Activated CD8-positive, alpha-beta T cell treated with anti-CD3 and anti-CD28 coated beads, Interleukin-2, amount 10 ng/mL, durations not matched to agents 7 days and 5 days (primary cell): ENCODE measurements around the gene SYT5. TPM values are rescaled to one million over a fixed set of nuclear protein-coding genes. Genes with fewer than 3 reads are reported as not detected.
"Not testable (repeated sequence)": the region's sequence is repeated elsewhere in the genome, so short reads cannot be mapped to it uniquely, and the experiment has no call there.

ENCODE experiments used
- ATAC-seq: fragments of 150-1000 bp; cut with Tn5 transposase; one replicate; pipeline ENCODE4 v1.10.0; 2021; ENCODE audit warnings: moderate library complexity
- CTCF ChIA-PET: fragments of 350-600 bp; sonication (Branson Sonifier 250); formaldehyde crosslinking; loops from one replicate; lab custom pipeline; 2021; ENCODE audit warnings: antibody characterized with exemption; lab: Charles Lee
- POLR2A ChIA-PET: fragments of 350-600 bp; sonication (Branson Sonifier 250); formaldehyde crosslinking; loops from one replicate; lab custom pipeline; 2021; ENCODE audit warnings: antibody characterized with exemption; lab: Charles Lee
- DNase-seq: peaks from one replicate; pipeline ENCODE4 v3.0.0-alpha.2; 2020
- H3K27ac Mint-ChIP-seq: one replicate; pipeline ENCODE4 v1.8.0; 2021; ENCODE audit warnings: mild to moderate bottlenecking, mixed read lengths
- H3K27me3 Mint-ChIP-seq: one replicate; pipeline ENCODE4 v1.8.0; 2021; ENCODE audit warnings: low read depth, mixed read lengths
- H3K36me3 Mint-ChIP-seq: one replicate; pipeline ENCODE4 v1.8.0; 2021; ENCODE audit warnings: low read depth, mixed read lengths
- H3K4me1 Mint-ChIP-seq: one replicate; pipeline ENCODE4 v1.8.0; 2021; ENCODE audit warnings: low read depth, mixed read lengths
- H3K4me3 Mint-ChIP-seq: one replicate; pipeline ENCODE4 v1.8.0; 2021; ENCODE audit warnings: mild to moderate bottlenecking, mixed read lengths
- H3K9me3 Mint-ChIP-seq: one replicate; pipeline ENCODE4 v1.8.0; 2022; ENCODE audit warnings: mixed read lengths; ENCODE audit not compliant: insufficient read depth
- total RNA-seq, 2 experiments: library from RNA; stranded (reverse); gene quantifications; one replicate each; pipeline ENCODE4 v1.2.3, GENCODE V29; 2021

The SYT5 gene
- total RNA-seq, 2 experiments from 2014 or later: 0.47 to 1.3 TPM

GRCh38 chr19:55224038-55224665, 44.1 kb upstream of the SYT5 start:
- ChIA-PET CTCF (no interaction called here), POLR2A (no interaction called here)
- ATAC-seq: no peak
- H3K36me3 Mint-ChIP-seq: peaks cover 47% of the 10 kb centered on the region
- no peak for DNase-seq
- H3K4me3 Mint-ChIP-seq: no peak overlapping the region
- peaks cover 7% of the 10 kb centered on the region for H3K9me3 Mint-ChIP-seq
- no peaks in the 10 kb centered on the region for H3K27me3 Mint-ChIP-seq
- H3K27ac Mint-ChIP-seq: no peak overlapping the region
- H3K4me1 Mint-ChIP-seq: no peaks in the 10 kb centered on the region

GRCh38 chr19:55223291-55224037, 43.4 kb upstream of the SYT5 start:
- no peak overlapping the region for H3K4me3 Mint-ChIP-seq
- peaks cover 42% of the 10 kb centered on the region for H3K36me3 Mint-ChIP-seq
- H3K9me3 Mint-ChIP-seq: peaks cover 7% of the 10 kb centered on the region
- POLR2A ChIA-PET: no interaction called here
- H3K4me1 Mint-ChIP-seq: no peaks in the 10 kb centered on the region
- no peak for DNase-seq
- H3K27me3 Mint-ChIP-seq: no peaks in the 10 kb centered on the region
- H3K27ac Mint-ChIP-seq: peak overlapping the region; percentile 70
- ATAC-seq: peak; percentile 12
- CTCF ChIA-PET: no interaction called here

GRCh38 chr19:55220525-55220924, 40.4 kb upstream of the SYT5 start:
- peaks cover 7% of the 10 kb centered on the region for H3K9me3 Mint-ChIP-seq
- peaks cover 15% of the 10 kb centered on the region for H3K4me1 Mint-ChIP-seq
- peaks cover 27% of the 10 kb centered on the region for H3K36me3 Mint-ChIP-seq
- no peak overlapping the region for H3K27ac Mint-ChIP-seq
- no peak for DNase-seq
- CTCF ChIA-PET: no interaction called here
- no peak overlapping the region for H3K4me3 Mint-ChIP-seq
- no peak for ATAC-seq
- peaks cover 14% of the 10 kb centered on the region for H3K27me3 Mint-ChIP-seq
- POLR2A ChIA-PET: no interaction called here

GRCh38 chr19:55216461-55217198, 36.5 kb upstream of the SYT5 start:
- DNase-seq (peak; percentile 64), ATAC-seq (peak; percentile 68)
- peaks cover 16% of the 10 kb centered on the region for H3K9me3 Mint-ChIP-seq
- peaks cover 15% of the 10 kb centered on the region for H3K4me1 Mint-ChIP-seq
- ChIA-PET POLR2A (interaction anchor here (1.0 kb wide), 1 partner anchor 42 kb away, joined by 3 read pairs; the partner anchor contains the start of gene PPP6R1), CTCF (no interaction called here)
- peaks cover 16% of the 10 kb centered on the region for H3K27me3 Mint-ChIP-seq
- H3K27ac Mint-ChIP-seq: no peak overlapping the region
- peak overlapping the region; percentile 34 for H3K4me3 Mint-ChIP-seq
- H3K36me3 Mint-ChIP-seq: peaks cover 17% of the 10 kb centered on the region

GRCh38 chr19:55213547-55213946, 33.5 kb upstream of the SYT5 start:
- POLR2A ChIA-PET: no interaction called here
- no peak for DNase-seq
- H3K36me3 Mint-ChIP-seq: peaks cover 4% of the 10 kb centered on the region

GRCh38 chr19:55212447-55212846, 32.4 kb upstream of the SYT5 start:
- POLR2A ChIA-PET: no interaction called here
- Mint-ChIP-seq H3K27me3 (peaks cover 12% of the 10 kb centered on the region), H3K36me3 (peaks cover 4% of the 10 kb centered on the region), H3K9me3 (peaks cover 8% of the 10 kb centered on the region), H3K4me3 (no peak overlapping the region), H3K4me1 (peaks cover 11% of the 10 kb centered on the region), H3K27ac (no peak overlapping the region)
- ATAC-seq: no peak
- CTCF ChIA-PET: no interaction called here
- peak; percentile 62 for DNase-seq

More at GRCh38 chr19:55213547-55213946, 33.5 kb upstream of the SYT5 start:
- CTCF ChIA-PET: no interaction called here
- H3K27ac Mint-ChIP-seq: no peak overlapping the region
- H3K4me1 Mint-ChIP-seq: peaks cover 15% of the 10 kb centered on the region
- ATAC-seq: no peak
- peaks cover 16% of the 10 kb centered on the region for H3K27me3 Mint-ChIP-seq
- H3K9me3 Mint-ChIP-seq: peaks cover 8% of the 10 kb centered on the region
- H3K4me3 Mint-ChIP-seq: no peak overlapping the region

GRCh38 chr19:55209693-55210472, 29.8 kb upstream of the SYT5 start:
- Mint-ChIP-seq H3K4me3 (no peak overlapping the region), H3K27me3 (peaks cover 8% of the 10 kb centered on the region), H3K9me3 (peaks cover 8% of the 10 kb centered on the region), H3K27ac (no peak overlapping the region), H3K36me3 (peaks cover 4% of the 10 kb centered on the region), H3K4me1 (peaks cover 4% of the 10 kb centered on the region)
- no peak for ATAC-seq
- DNase-seq: no peak
- POLR2A ChIA-PET: interaction anchor here (0.7 kb wide), 1 partner anchor 31 kb away, joined by 3 read pairs; no protein-coding TSS in a partner anchor
- CTCF ChIA-PET: no interaction called here

- H3K27ac Mint-ChIP-seq: no peak within 1 kb of the TSS
- H3K4me1 Mint-ChIP-seq: peaks cover 4% of the 10 kb centered on the region
- H3K36me3 Mint-ChIP-seq: peaks cover 4% of the 10 kb centered on the region
- H3K4me3 Mint-ChIP-seq: no peak within 1 kb of the TSS
- peak; percentile 48 for ATAC-seq
- peaks cover 8% of the 10 kb centered on the region for H3K9me3 Mint-ChIP-seq
- DNase-seq: no peak
- peaks cover 11% of the 10 kb centered on the region for H3K27me3 Mint-ChIP-seq
- CTCF ChIA-PET: no interaction called here
- POLR2A ChIA-PET: no interaction called here
Observed at GRCh38 chr19:55208880-55209692, 29.0 kb upstream of the SYT5 start, which contains the start of gene PTPRH. PTPRH (minus strand) TSS chr19:55209501; CDS start chr19:55209433, 68 bp downstream.

- ATAC-seq (peak; percentile 89), DNase-seq (peak; percentile 56)
- ChIA-PET POLR2A (no interaction called here), CTCF (no interaction called here)
- no peak overlapping the region for H3K4me3 Mint-ChIP-seq
- H3K27me3 Mint-ChIP-seq: peaks cover 11% of the 10 kb centered on the region
- peaks cover 4% of the 10 kb centered on the region for H3K4me1 Mint-ChIP-seq
- no peaks in the 10 kb centered on the region for H3K9me3 Mint-ChIP-seq
- H3K27ac Mint-ChIP-seq: no peak overlapping the region
- H3K36me3 Mint-ChIP-seq: no peaks in the 10 kb centered on the region
Observed at GRCh38 chr19:55206664-55207500, 26.8 kb upstream of the SYT5 start.

- H3K27me3 Mint-ChIP-seq: peaks cover 12% of the 10 kb centered on the region
- H3K36me3 Mint-ChIP-seq, POLR2A ChIA-PET, H3K9me3 Mint-ChIP-seq, H3K4me1 Mint-ChIP-seq, H3K27ac Mint-ChIP-seq, CTCF ChIA-PET, DNase-seq, ATAC-seq, H3K4me3 Mint-ChIP-seq: not testable (repeated sequence)
Observed at GRCh38 chr19:55202199-55202598, 22.1 kb upstream of the SYT5 start.
